K562 (cell line): Measurements from ENCODE around the gene FBXO4. TPM values are rescaled to one million over a fixed set of nuclear protein-coding genes. Genes with fewer than 3 reads are reported as not detected.

Experiments used
- HBP1 ChIP-seq: fragments of 450-650 bp; formaldehyde crosslinking; IDR thresholded peaks from 2 replicates; pipeline ENCODE4 v1.4.0; 2022; ENCODE audit warnings: missing genetic modification characterization
- KLF10 ChIP-seq: fragments of 250-450 bp; sonication (Bioruptor Pico); IDR thresholded peaks from 2 replicates; pipeline ENCODE4 v1.6.1; 2021; ENCODE audit warnings: matching md5 sums
- NFIX ChIP-seq: fragments of 250-450 bp; sonication (Bioruptor Pico); IDR thresholded peaks from 2 replicates; pipeline ENCODE4 v1.4.0; 2020; ENCODE audit warnings: low read depth, mild to moderate bottlenecking, moderate library complexity
- REST ChIP-seq, 2 experiments: fragments of 450-650 bp; formaldehyde crosslinking in 1 of 2; IDR thresholded peaks; 2 replicates each; pipeline versions ENCODE4 v1.4.0 to v1.6.1; 2014 to 2020; ENCODE audit warnings: mild to moderate bottlenecking in 2 of 2, borderline replicate concordance in 1 of 2, low read depth in 1 of 2
- RNF2 ChIP-seq: sonication (generic); IDR thresholded peaks from 2 replicates; pipeline ENCODE4 v1.6.1; 2016
- ZKSCAN8 ChIP-seq: fragments of 200-800 bp; sonication (Bioruptor generic); IDR thresholded peaks from 2 replicates; pipeline ENCODE4 v1.6.1; 2016; ENCODE audit warnings: missing genetic modification characterization, missing compliant biosample characterization
- polyA plus RNA-seq, 8 experiments: library from polyadenylated mRNA; depleted of rRNA in 4 of 8; stranded (reverse) in 5 of 8; unstranded in 3 of 8; fragments of >200 nt; fragmentation: Nextera tagmentation in 2 of 8; fragmentation: Illumina TruSeq in 1 of 8; extraction: Ambion mirVana in 2 of 8; extraction: Trizol in 1 of 8; gene quantifications; 2 replicates each; pipeline versions ENCODE4 v1.2.1 to v1.2.3, GENCODE V29; 2011 to 2014; ENCODE audit warnings: inconsistent platforms in 1 of 8, missing spikeins in 1 of 8
- total RNA-seq, 7 experiments: library from RNA; depleted of rRNA in 6 of 7; stranded (reverse); fragments of >200 nt in 6 of 7; fragmentation: Illumina TruSeq in 2 of 7; extraction: Trizol in 2 of 7; gene quantifications; 2 replicates each; pipeline versions ENCODE4 v1.2.1 to v1.2.3, GENCODE V29; 2011 to 2021; ENCODE audit warnings: low replicate concordance in 1 of 7

Gene FBXO4
- total and polyA plus RNA-seq, 9 of the 15 experiments (the other 6 are each of a cell fraction or from before 2014, with no cell fraction given): 5.9 to 33.4 (median 19.6) TPM

- TF ChIP-seq HBP1 (CRISPR knock-in tag) (no peak), RNF2 (no peak), NFIX (CRISPR knock-in tag) (no peak), ZKSCAN8 (CRISPR knock-in tag) (no peak), KLF10 (no peak), REST (IDR thresholded peaks at IDR 0.05; ENCODE audit: borderline replicate concordance) (no peak), REST (CRISPR knock-in tag; IDR thresholded peaks at IDR 0.05; ENCODE audit: low read depth) (no peak)
These were observed 41.5 kb downstream of the FBXO4 start (continued) for GRCh38 chr5:41966401-41967105.
